Lower leg skin (tissue), 3 donors: ENCODE data around the gene PCNX1.

Source experiments
- CTCF ChIP-seq, 3 donors: fragments of 450-650 bp; IDR thresholded peaks; one replicate each; pipeline ENCODE4 v1.5.1; 2016; ENCODE audit warnings: antibody characterized with exemption in 3 of 3, mild to moderate bottlenecking in 3 of 3, moderate library complexity in 2 of 3
- POLR2A ChIP-seq, 2 donors: fragments of 450-650 bp; IDR thresholded peaks; one replicate each; pipeline ENCODE4 v1.6.1; 2016 to 2017; ENCODE audit warnings: antibody characterized with exemption in 2 of 2, mild to moderate bottlenecking in 1 of 2, moderate library complexity in 1 of 2

DNA sequence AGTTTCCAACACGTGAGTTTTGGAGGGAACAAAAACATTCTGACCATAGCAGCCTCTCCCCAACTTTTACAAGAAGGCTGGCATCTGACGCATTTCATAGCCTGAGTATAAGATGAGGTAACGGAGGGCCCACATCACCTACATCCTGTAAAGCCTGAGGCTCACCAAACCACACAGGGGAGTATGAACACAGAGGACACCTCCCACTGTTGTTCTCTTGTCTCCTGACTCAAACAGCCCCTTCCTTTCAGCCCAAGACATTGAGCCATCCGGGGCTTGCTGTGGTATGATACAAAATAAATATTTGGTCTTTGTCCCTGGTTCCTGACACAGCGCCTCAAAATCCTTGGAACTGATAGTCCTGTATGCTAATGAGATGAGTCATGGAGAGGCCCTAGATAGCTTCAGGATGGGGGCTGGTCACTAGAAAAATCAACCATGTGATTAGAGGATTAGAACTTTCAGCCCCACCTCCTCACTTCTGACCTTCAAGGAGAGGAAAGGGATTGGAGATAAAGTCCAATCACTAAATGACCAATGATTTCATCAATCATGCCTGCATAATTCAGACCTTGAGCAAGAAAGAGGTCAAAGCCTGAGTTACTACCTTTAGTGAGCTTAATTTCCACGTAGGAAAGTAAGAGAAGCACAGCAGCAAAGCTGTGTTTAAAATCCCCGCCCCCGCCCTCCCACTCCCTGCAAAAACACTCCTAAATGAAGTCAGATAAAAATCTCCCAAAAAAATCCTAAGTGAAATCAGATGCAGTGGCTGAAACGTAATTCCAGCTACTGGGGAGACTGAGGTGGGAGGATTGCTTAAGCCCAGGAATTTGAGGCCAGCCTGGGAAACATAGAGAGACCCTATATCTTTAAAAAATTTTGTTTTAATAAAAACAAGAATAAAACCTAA, 236.4 kb downstream of the PCNX1 start:
- no peak for TF ChIP-seq CTCF (IDR thresholded peaks at IDR 0.05)
- no peak for TF ChIP-seq POLR2A (IDR thresholded peaks at IDR 0.05)
